Activated naive CD4-positive, alpha-beta T cell treated with anti-CD3 and anti-CD28 coated beads for 36 hours (primary cell): Measurements from ENCODE around the gene HSPA4. TPM values are rescaled to one million over a fixed set of nuclear protein-coding genes. Genes with fewer than 3 reads are reported as not detected.
"Not testable (repeated sequence)": the region's sequence is repeated elsewhere in the genome, so short reads cannot be mapped to it uniquely, and the experiment has no call there.

ENCODE experiments used
- CTCF ChIA-PET: fragments of 350-600 bp; sonication (Branson Sonifier 250); formaldehyde crosslinking; loops from one replicate; lab custom pipeline; 2021; ENCODE audit warnings: antibody characterized with exemption; lab: Charles Lee
- DNase-seq: peaks from one replicate; pipeline ENCODE4 v3.0.0-alpha.2; 2020
- H3K27ac Mint-ChIP-seq: one replicate; pipeline ENCODE4 v1.8.0; 2021; ENCODE audit warnings: mild to moderate bottlenecking, mixed read lengths
- H3K27me3 Mint-ChIP-seq: one replicate; pipeline ENCODE4 v1.8.0; 2021; ENCODE audit warnings: low read depth, mixed read lengths
- H3K36me3 Mint-ChIP-seq: one replicate; pipeline ENCODE4 v1.8.0; 2021; ENCODE audit warnings: low read depth, mixed read lengths
- H3K4me1 Mint-ChIP-seq: one replicate; pipeline ENCODE4 v1.8.0; 2021; ENCODE audit warnings: low read depth, mixed read lengths
- H3K4me3 Mint-ChIP-seq: one replicate; pipeline ENCODE4 v1.8.0; 2021; ENCODE audit warnings: mild to moderate bottlenecking, moderate library complexity, mixed read lengths
- H3K9me3 Mint-ChIP-seq: one replicate; pipeline ENCODE4 v1.8.0; 2021; ENCODE audit warnings: mixed read lengths
- intact Hi-C: fragments of 100-400 bp; cut with micrococcal nuclease; formaldehyde crosslinking; loops from one replicate; pipeline ENCODE4 v1.15.1; 2023
- total RNA-seq, 2 experiments: library from RNA; stranded (reverse); gene quantifications; one replicate each; pipeline ENCODE4 v1.2.3, GENCODE V29; 2021

Gene HSPA4
- total RNA-seq, 2 experiments from 2014 or later, result 180 to 190 TPM

- Mint-ChIP-seq H3K4me1 (peaks cover 27% of the 10 kb centered on the region), H3K9me3 (no peaks in the 10 kb centered on the region), H3K27me3 (no peaks in the 10 kb centered on the region), H3K27ac (no peak overlapping the region), H3K4me3 (no peak overlapping the region), H3K36me3 (peaks cover 39% of the 10 kb centered on the region)
- no peak for DNase-seq
- CTCF ChIA-PET, result no interaction called here
- intact Hi-C loops, result no loop called here
These were observed 29.9 kb downstream of the HSPA4 start for GRCh38 chr5:133081703-133082102.

GRCh38 chr5:133082128-133082527 lies 30.3 kb downstream of the HSPA4 start:
- H3K27me3 Mint-ChIP-seq, result no peaks in the 10 kb centered on the region
- CTCF ChIA-PET, result no interaction called here
- no peak overlapping the region for H3K4me3 Mint-ChIP-seq
- H3K27ac Mint-ChIP-seq, result no peak overlapping the region
- no peak for DNase-seq
- peaks cover 36% of the 10 kb centered on the region for H3K36me3 Mint-ChIP-seq
- H3K9me3 Mint-ChIP-seq, result no peaks in the 10 kb centered on the region
- intact Hi-C loops, result no loop called here
- H3K4me1 Mint-ChIP-seq, result peaks cover 27% of the 10 kb centered on the region

GRCh38 chr5:133083901-133084300 lies 32.1 kb downstream of the HSPA4 start:
- no peak for DNase-seq
- Mint-ChIP-seq H3K4me1 (peaks cover 17% of the 10 kb centered on the region), H3K27ac (no peak overlapping the region), H3K27me3 (no peaks in the 10 kb centered on the region), H3K4me3 (no peak overlapping the region), H3K36me3 (peaks cover 37% of the 10 kb centered on the region), H3K9me3 (no peaks in the 10 kb centered on the region)
- intact Hi-C loops, result no loop called here
- CTCF ChIA-PET, result no interaction called here

GRCh38 chr5:133085171-133085570 lies 33.4 kb downstream of the HSPA4 start:
- H3K27me3 Mint-ChIP-seq, intact Hi-C loops, H3K9me3 Mint-ChIP-seq, H3K27ac Mint-ChIP-seq, DNase-seq, H3K4me1 Mint-ChIP-seq, H3K4me3 Mint-ChIP-seq: not testable (repeated sequence)
- H3K36me3 Mint-ChIP-seq, result peaks cover 35% of the 10 kb centered on the region
- CTCF ChIA-PET, result interaction anchor here (0.6 kb wide), 1 partner anchor 26 kb away, joined by 3 read pairs; no protein-coding TSS in a partner anchor

DNA sequence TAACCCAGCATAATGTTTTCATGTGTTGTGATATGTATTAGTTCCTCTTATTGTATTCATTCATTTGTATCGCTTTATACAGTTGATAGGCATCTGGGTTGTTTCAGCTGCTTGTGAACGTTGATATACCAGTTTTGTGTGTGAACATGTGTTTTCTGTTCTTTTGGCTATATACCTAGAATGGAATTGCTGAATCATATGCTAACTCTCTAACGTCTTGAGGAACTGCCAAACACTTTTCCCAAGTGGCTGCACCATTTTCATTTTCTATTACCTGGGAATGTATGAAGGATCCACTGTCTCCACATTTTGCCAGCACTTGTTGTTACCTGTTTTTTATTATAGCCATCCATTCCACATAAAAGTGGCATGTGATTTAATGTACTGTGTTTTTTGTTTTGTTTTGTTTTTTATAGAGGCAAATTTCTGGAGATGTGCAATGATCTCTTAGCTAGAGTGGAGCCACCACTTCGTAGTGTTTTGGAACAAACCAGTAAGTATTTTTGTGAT lies 34.6 kb downstream of the HSPA4 start:
- Mint-ChIP-seq H3K27ac (no peak overlapping the region), H3K36me3 (peaks cover 34% of the 10 kb centered on the region), H3K4me1 (peaks cover 5% of the 10 kb centered on the region), H3K4me3 (no peak overlapping the region), H3K9me3 (no peaks in the 10 kb centered on the region), H3K27me3 (no peaks in the 10 kb centered on the region)
- CTCF ChIA-PET, result no interaction called here
- intact Hi-C loops, result no loop called here
- no peak for DNase-seq

DNA sequence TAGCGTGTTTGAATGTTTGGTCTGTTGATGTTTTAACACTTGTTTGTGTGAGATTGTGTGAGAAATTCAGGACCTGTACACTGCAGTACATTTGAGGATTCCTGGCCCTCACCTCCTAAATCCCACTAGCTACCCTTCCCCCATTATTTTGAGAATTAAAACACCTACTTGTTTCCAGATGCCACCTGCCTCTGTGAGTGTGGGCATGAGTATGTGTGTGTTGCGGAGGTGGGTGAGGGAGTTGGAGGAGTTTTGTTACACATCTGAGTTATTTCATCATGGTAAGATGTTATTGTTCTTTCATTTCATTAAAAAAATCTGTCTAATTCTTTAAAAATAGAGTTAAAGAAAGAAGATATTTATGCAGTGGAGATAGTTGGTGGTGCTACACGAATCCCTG lies 36.3 kb downstream of the HSPA4 start:
- Mint-ChIP-seq H3K4me1 (peaks cover 3% of the 10 kb centered on the region), H3K4me3 (no peak overlapping the region), H3K36me3 (peaks cover 33% of the 10 kb centered on the region), H3K27ac (no peak overlapping the region), H3K9me3 (no peaks in the 10 kb centered on the region), H3K27me3 (no peaks in the 10 kb centered on the region)
- DNase-seq, result no peak
- CTCF ChIA-PET, result interaction anchor here (1.2 kb wide), 1 partner anchor 23 kb away, joined by 4 read pairs; no protein-coding TSS in a partner anchor
- intact Hi-C loops, result no loop called here

DNA sequence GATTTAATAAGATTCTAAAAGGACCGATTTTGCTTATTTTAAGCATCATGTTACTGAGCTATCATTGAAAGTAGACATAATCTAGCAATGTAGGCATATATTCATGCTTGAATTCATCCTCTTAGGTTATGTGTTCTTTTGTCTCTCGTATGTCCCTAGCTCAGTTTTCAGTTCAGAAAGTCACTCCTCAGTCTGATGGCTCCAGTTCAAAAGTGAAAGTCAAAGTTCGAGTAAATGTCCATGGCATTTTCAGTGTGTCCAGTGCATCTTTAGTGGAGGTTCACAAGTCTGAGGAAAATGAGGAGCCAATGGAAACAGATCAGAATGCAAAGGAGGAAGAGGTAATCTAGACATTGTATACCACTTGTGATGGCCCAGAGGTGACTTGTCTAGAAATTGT lies 39.2 kb downstream of the HSPA4 start:
- intact Hi-C loops, result no loop called here
- no peak for DNase-seq
- no peak overlapping the region for H3K27ac Mint-ChIP-seq
- H3K4me3 Mint-ChIP-seq, result no peak overlapping the region
- H3K27me3 Mint-ChIP-seq, result no peaks in the 10 kb centered on the region
- no peaks in the 10 kb centered on the region for H3K4me1 Mint-ChIP-seq
- H3K36me3 Mint-ChIP-seq, result peaks cover 25% of the 10 kb centered on the region
- CTCF ChIA-PET, result no interaction called here
- no peaks in the 10 kb centered on the region for H3K9me3 Mint-ChIP-seq

GRCh38 chr5:133106343-133106742 lies 54.5 kb downstream of the HSPA4 start:
- Mint-ChIP-seq H3K36me3 (peaks cover 32% of the 10 kb centered on the region), H3K27ac (no peak overlapping the region), H3K27me3 (no peaks in the 10 kb centered on the region), H3K4me3 (no peak overlapping the region), H3K9me3 (no peaks in the 10 kb centered on the region), H3K4me1 (peaks cover 20% of the 10 kb centered on the region)
- no peak for DNase-seq
- CTCF ChIA-PET, result no interaction called here
- intact Hi-C loops, result no loop called here

DNA sequence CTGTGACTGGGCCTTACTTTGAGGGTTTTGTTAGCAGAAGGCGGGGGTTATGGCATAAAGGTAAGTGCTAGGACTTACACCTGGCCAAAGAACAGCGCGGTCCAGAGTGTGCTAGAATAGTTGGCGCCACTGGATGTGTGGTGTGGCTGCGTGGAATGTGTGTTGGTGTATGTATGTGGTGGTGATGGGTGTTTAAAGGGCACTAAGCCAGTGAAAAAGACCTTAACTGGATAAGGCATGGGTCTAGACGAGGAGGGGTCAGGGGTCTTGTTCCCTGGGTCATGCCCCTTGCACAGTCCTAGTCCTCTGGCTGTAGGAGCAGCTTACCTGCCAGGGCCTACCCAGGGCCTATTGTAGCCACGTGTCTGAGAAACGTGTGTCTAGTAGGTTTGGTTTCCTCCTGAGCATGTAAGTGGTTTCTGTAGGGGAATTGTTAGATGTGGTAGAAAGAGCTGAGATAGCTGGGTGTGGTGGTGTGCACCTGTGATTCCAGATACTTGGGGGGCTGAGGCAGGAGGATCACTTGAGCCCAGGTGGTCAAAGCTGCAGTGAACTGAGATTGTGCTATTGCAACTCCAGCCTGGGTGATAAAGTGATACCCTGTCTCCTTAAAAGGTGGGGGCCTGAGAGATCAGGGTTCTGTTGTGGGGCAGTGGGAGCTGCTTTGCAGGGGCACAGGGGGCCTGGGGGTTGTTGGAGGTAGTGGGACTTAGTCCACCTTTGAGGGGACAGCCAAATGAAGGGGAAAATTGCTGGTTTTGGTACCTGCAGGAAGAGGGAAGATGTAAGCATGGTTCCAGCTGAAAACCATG lies 55.2 kb downstream of the HSPA4 start:
- H3K4me3 Mint-ChIP-seq, result no peak overlapping the region
- CTCF ChIA-PET, result no interaction called here
- no peaks in the 10 kb centered on the region for H3K27me3 Mint-ChIP-seq
- DNase-seq, result no peak
- H3K36me3 Mint-ChIP-seq, result peaks cover 31% of the 10 kb centered on the region
- intact Hi-C loops, result no loop called here
- H3K4me1 Mint-ChIP-seq, result peaks cover 21% of the 10 kb centered on the region
- no peak overlapping the region for H3K27ac Mint-ChIP-seq
- no peaks in the 10 kb centered on the region for H3K9me3 Mint-ChIP-seq

DNA sequence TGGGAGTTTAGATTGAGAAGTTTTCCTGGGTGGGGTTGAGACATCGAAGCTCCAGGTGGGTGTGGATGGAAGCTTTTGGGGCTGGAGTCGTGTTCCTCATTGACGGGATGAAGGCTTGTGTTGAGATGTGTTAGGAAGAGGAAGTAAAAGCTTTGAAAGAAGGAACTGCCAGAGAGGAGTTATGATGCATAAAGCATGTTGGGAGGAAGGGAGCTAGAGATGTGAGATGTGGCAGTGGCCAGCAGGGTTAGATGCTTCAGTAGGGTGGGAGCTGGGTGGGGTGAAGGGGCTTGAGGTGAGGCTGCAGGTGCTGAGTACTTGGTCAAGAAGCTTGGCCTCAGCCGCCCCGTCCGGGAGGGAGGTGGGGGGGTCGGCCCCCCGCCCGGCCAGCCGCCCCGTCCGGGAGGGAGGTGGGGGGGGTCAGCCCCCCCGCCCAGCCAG lies 56.7 kb downstream of the HSPA4 start:
- intact Hi-C loops, result no loop called here
- Mint-ChIP-seq H3K27me3 (no peaks in the 10 kb centered on the region), H3K4me3 (no peak overlapping the region), H3K4me1 (peaks cover 26% of the 10 kb centered on the region), H3K27ac (no peak overlapping the region), H3K36me3 (peaks cover 24% of the 10 kb centered on the region), H3K9me3 (no peaks in the 10 kb centered on the region)
- CTCF ChIA-PET, result interaction anchor here (1.1 kb wide), 1 partner anchor 315 kb away, joined by 3 read pairs; no protein-coding TSS in a partner anchor
- no peak for DNase-seq

DNA sequence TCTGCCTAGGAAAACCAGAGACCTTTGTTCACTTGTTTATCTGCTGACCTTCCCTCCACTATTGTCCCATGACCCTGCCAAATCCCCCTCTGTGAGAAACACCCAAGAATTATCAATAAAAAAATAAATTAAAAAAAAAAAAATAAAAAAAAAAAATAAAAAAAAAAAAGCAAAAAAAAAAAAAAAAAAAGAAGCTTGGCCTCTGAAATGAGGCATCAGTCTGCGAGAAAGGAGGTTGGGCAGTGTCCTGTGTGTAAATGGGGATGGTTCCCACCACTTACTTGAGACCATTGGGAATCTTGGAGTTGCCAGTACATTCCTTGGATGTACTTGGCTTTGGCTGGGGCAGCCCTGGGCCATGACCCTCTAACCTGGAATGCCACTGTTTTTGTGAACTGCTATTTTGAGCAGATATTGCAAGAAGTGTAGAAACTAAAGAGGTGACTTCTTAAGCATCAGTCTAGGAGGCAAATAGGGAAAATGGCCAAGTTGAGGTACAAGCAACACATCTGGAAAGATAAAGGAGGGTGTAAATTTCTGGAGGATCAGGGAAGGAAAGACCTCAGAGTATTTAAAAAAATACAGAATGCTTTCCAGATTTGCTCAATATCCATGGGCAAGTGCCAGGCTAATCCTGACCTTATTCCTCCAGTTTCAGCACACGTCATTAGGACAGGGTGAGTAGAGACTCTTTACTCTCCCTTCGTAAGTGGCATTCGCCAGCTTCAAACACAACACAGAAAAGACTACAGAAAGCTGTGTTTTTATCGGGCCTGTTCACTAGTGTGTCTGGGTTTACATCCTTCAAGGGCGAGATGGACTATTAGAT lies 58.1 kb downstream of the HSPA4 start:
- Mint-ChIP-seq H3K4me3 (no peak overlapping the region), H3K36me3 (peaks cover 13% of the 10 kb centered on the region), H3K4me1 (peaks cover 28% of the 10 kb centered on the region), H3K27me3 (no peaks in the 10 kb centered on the region), H3K9me3 (no peaks in the 10 kb centered on the region), H3K27ac (no peak overlapping the region)
- CTCF ChIA-PET, result interaction anchor here (0.6 to 2.0 kb wide), 14 partner anchors 13 to 871 kb away, joined by 3 to 10 read pairs (median 3); no protein-coding TSS in a partner anchor
- intact Hi-C loops, result loop anchor here (2.0 to 5.0 kb wide), 4 partner anchors 107 to 759 kb away; no protein-coding TSS in a partner anchor
- DNase-seq, result no peak

DNA sequence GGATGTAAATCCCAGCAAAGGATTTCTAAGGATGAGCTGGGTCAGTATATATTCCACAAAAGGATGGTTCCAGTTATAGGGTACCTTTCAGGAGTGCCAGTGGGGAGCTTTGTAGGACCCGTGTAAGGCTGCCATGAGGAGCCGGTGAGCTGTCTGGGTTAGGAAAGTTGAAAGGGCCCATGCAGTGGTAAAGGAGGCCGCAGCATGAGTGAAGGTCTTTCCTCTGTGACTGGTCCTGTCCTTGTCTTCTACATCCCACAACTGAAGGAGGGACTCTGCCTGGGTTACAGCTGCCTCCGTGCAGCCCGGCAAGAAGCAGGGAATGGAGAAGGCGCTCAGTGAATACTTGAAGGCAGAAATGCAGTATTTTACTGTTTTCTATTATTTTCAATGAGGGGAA lies 58.9 kb downstream of the HSPA4 start:
- CTCF ChIA-PET, result interaction anchor here (0.6 to 2.0 kb wide), 24 partner anchors 9 to 759 kb away, joined by 3 to 10 read pairs (median 4); no protein-coding TSS in a partner anchor
- no peaks in the 10 kb centered on the region for H3K27me3 Mint-ChIP-seq
- DNase-seq, result no peak
- intact Hi-C loops, result loop anchor here (1.0 to 5.0 kb wide), 8 partner anchors 107 to 758 kb away; no protein-coding TSS in a partner anchor
- no peaks in the 10 kb centered on the region for H3K9me3 Mint-ChIP-seq
- peaks cover 26% of the 10 kb centered on the region for H3K4me1 Mint-ChIP-seq
- H3K36me3 Mint-ChIP-seq, result peaks cover 5% of the 10 kb centered on the region
- no peak overlapping the region for H3K4me3 Mint-ChIP-seq
- H3K27ac Mint-ChIP-seq, result no peak overlapping the region
